SK-N-SH (cell line): ENCODE results near the gene ZCCHC17. TPM values are rescaled to one million over a fixed set of nuclear protein-coding genes. Genes with fewer than 3 reads are reported as not detected.
"Not testable (repeated sequence)": the region's sequence is repeated elsewhere in the genome, so short reads cannot be mapped to it uniquely, and the experiment has no call there.

Experiments
- CTCF ChIA-PET: fragments of 300-600, 350-600 bp; formaldehyde crosslinking; extraction: SDS; loops from one replicate; lab custom pipeline; 2021; lab: Yijun Ruan, JAX
- POLR2A ChIA-PET: fragments of 350-600 bp; sonication (Branson Sonifier 250); formaldehyde crosslinking; extraction: SDS; loops from one replicate; lab custom pipeline; 2020; ENCODE audit warnings: antibody characterized with exemption, inconsistent platforms; lab: Yijun Ruan, JAX
- DNase-seq: peaks from one replicate; pipeline ENCODE4 v3.0.0; 2012
- H2AFZ ChIP-seq: fragments of 200-600 bp; sonication (generic); 2 replicates; pipeline ENCODE4 v1.8.1; 2016; ENCODE audit warnings: antibody characterized with exemption, mild to moderate bottlenecking, low read depth
- H3F3A ChIP-seq: fragments of 200-600 bp; sonication (generic); replicated peaks from 2 replicates; pipeline ENCODE3; 2016; ENCODE audit warnings: antibody characterized with exemption, mild to moderate bottlenecking; ENCODE audit not compliant: insufficient read depth
- H3K27ac ChIP-seq, 2 experiments: fragments of 200-500 bp in 1 of 2; fragments of 200-600 bp in 1 of 2; sonication (Bioruptor generic) in 1 of 2; sonication (generic), shearing (Covaris generic) in 1 of 2; 2 replicates each; pipeline versions ENCODE4 v1.5.1 to v1.6.1; 2014 to 2016; ENCODE audit warnings: low read depth in 2 of 2, inconsistent platforms in 1 of 2, low read length in 1 of 2, mild to moderate bottlenecking in 1 of 2, mixed read lengths in 1 of 2
- H3K27me3 ChIP-seq: fragments of 200-600 bp; sonication (generic), shearing (Covaris generic); 2 replicates; pipeline ENCODE4 v1.6.1; 2016; ENCODE audit warnings: mixed run types; ENCODE audit not compliant: insufficient read depth
- H3K36me3 ChIP-seq, 2 experiments: fragments of 200-500 bp in 1 of 2; fragments of 200-600 bp in 1 of 2; sonication (Bioruptor generic) in 1 of 2; sonication (generic) in 1 of 2; replicated peaks in 1 of 2; 2 replicates each; pipeline versions ENCODE3 to v1.5.1; 2014 to 2016; ENCODE audit warnings: low read length in 1 of 2, mild to moderate bottlenecking in 1 of 2; ENCODE audit not compliant: insufficient read depth in 2 of 2, control insufficient read depth in 1 of 2
- H3K4me1 ChIP-seq, 2 experiments: fragments of 200-500 bp in 1 of 2; fragments of 200-600 bp in 1 of 2; sonication (Bioruptor generic) in 1 of 2; sonication (generic), shearing (Covaris generic) in 1 of 2; 2 replicates each; pipeline versions ENCODE4 v1.5.1 to v1.6.1; 2014 to 2016; ENCODE audit warnings: low read depth in 1 of 2, low read length in 1 of 2, mixed run types in 1 of 2; ENCODE audit not compliant: insufficient read depth in 2 of 2, control insufficient read depth in 1 of 2
- H3K4me2 ChIP-seq: fragments of 200-600 bp; sonication (generic), shearing (Covaris generic); 2 replicates; pipeline ENCODE4 v1.6.1; 2017; ENCODE audit warnings: mixed run types
- H3K4me3 ChIP-seq, 2 experiments: fragments of 200-500 bp in 1 of 2; fragments of 200-600 bp in 1 of 2; sonication (Bioruptor generic) in 1 of 2; sonication (generic), shearing (Covaris generic) in 1 of 2; 2 replicates each; pipeline versions ENCODE4 v1.5.1 to v1.8.1; 2014 to 2016; ENCODE audit warnings: low read depth in 2 of 2, inconsistent platforms in 1 of 2, low read length in 1 of 2, mild to moderate bottlenecking in 1 of 2, mixed read lengths in 1 of 2, moderate library complexity in 1 of 2
- H3K79me2 ChIP-seq: fragments of 200-600 bp; sonication (generic); 2 replicates; pipeline ENCODE4 v1.8.1; 2017; ENCODE audit warnings: mild to moderate bottlenecking; ENCODE audit not compliant: insufficient read depth
- H3K9ac ChIP-seq: fragments of 200-600 bp; sonication (generic); 2 replicates; pipeline ENCODE4 v1.6.1; 2017; ENCODE audit warnings: mixed run types
- H3K9me2 ChIP-seq: fragments of 200-600 bp; sonication (generic); 2 replicates; pipeline ENCODE4 v1.6.1; 2017; ENCODE audit warnings: mixed run types
- H3K9me3 ChIP-seq: fragments of 200-600 bp; sonication (generic); 2 replicates; pipeline ENCODE4 v1.6.1; 2017; ENCODE audit warnings: mixed run types, mild to moderate bottlenecking, moderate library complexity
- H4K20me1 ChIP-seq: fragments of 200-600 bp; sonication (generic); 2 replicates; pipeline ENCODE4 v1.6.1; 2017; ENCODE audit warnings: mild to moderate bottlenecking, mixed run types; ENCODE audit not compliant: insufficient read depth
- CHD2 ChIP-seq: fragments of 150-350 bp; IDR thresholded peaks from 2 replicates; pipeline ENCODE4 v1.6.1; 2018; ENCODE audit warnings: low read length; ENCODE audit not compliant: partially characterized antibody
- CTCF ChIP-seq: fragments of 200-600 bp; sonication (generic); IDR thresholded peaks from 2 replicates; pipeline ENCODE4 v1.6.1; 2017; ENCODE audit warnings: antibody characterized with exemption, mild to moderate bottlenecking, moderate library complexity
- FOXJ3 ChIP-seq: sonication (generic); formaldehyde crosslinking; IDR thresholded peaks from 2 replicates; pipeline ENCODE4 v1.5.1; 2020; ENCODE audit warnings: mild to moderate bottlenecking, missing genetic modification reagents
- FOXM1 ChIP-seq: IDR thresholded peaks from 2 replicates; pipeline ENCODE4 v1.4.0; 2012; ENCODE audit warnings: low read depth, mild to moderate bottlenecking
- GATA2 ChIP-seq: sonication (generic); formaldehyde crosslinking; IDR thresholded peaks from 2 replicates; pipeline ENCODE4 v1.5.0; 2020; ENCODE audit warnings: mild to moderate bottlenecking, missing genetic modification reagents
- MXI1 ChIP-seq: IDR thresholded peaks from 2 replicates; pipeline ENCODE4 v1.6.1; 2012; ENCODE audit warnings: mild to moderate bottlenecking, low read depth, low read length, improper control_type of control experiment
- POLR2AphosphoS5 ChIP-seq: IDR thresholded peaks from 2 replicates; pipeline ENCODE4 v1.6.1; 2012; ENCODE audit warnings: low read depth, low read length
- RFX5 ChIP-seq: IDR thresholded peaks from 2 replicates; pipeline ENCODE4 v1.6.1; 2012; ENCODE audit warnings: mild to moderate bottlenecking, improper control_type of control experiment, low read length
- SMC3 ChIP-seq: IDR thresholded peaks from 2 replicates; pipeline ENCODE4 v1.6.1; 2012; ENCODE audit warnings: low read depth, low read length, improper control_type of control experiment
- TCF12 ChIP-seq: IDR thresholded peaks from 2 replicates; pipeline ENCODE4 v1.4.0; 2012
- USF2 ChIP-seq: fragments of 150-350 bp; IDR thresholded peaks from 2 replicates; pipeline ENCODE4 v1.6.1; 2017; ENCODE audit warnings: antibody characterized with exemption, low read length, low read depth, borderline replicate concordance
- WGBS: methylation state at CpG from one replicate; pipeline ENCODE4 v1.1.6; 2017; ENCODE audit warnings: low lambda C conversion rate; 5-methylcytosine and 5-hydroxymethylcytosine counted together
- polyA plus RNA-seq, 3 experiments: library from polyadenylated mRNA; depleted of rRNA; stranded (reverse); fragments of >200 nt; gene quantifications; 2 replicates each; pipeline ENCODE4 v1.2.3, GENCODE V29; 2012

The ZCCHC17 gene
- polyA plus RNA-seq, 1 of the 3 experiments (the other 2 are of a cell fraction): 25.8 TPM

- ChIA-PET POLR2A (no interaction called here), CTCF (interaction anchor here (1.6 to 3.9 kb wide), 2 partner anchors 77 to 287 kb away, joined by 3 to 27 read pairs; no protein-coding TSS in a partner anchor)
- Histone ChIP-seq H3K4me3 (no peak overlapping the region), H3K4me2 (no peak overlapping the region), H3K4me1 (no peaks in the 10 kb centered on the region), H3K27ac (no peak overlapping the region), H3K36me3 (peaks cover 59 to 83% of the 10 kb centered on the region in 2 experiments), H3K9me2 (no peaks in the 10 kb centered on the region), H2AFZ (no peak overlapping the region), H3F3A (no peaks in the 10 kb centered on the region), H3K79me2 (no peaks in the 10 kb centered on the region), H3K9ac (no peak overlapping the region), H3K9me3 (no peaks in the 10 kb centered on the region), H3K27me3 (no peaks in the 10 kb centered on the region), H4K20me1 (no peaks in the 10 kb centered on the region)
- WGBS: 89% methylated on average over 3 of the region's 3 CpGs
- DNase-seq: no peak
- TF ChIP-seq FOXJ3 (CRISPR knock-in tag): no peak
- no peak for TF ChIP-seq POLR2AphosphoS5
- no peak for TF ChIP-seq RFX5
- no peak for TF ChIP-seq MXI1
- TF ChIP-seq CHD2: no peak
- no peak for TF ChIP-seq CTCF
- TF ChIP-seq USF2: no peak
- TF ChIP-seq TCF12: no peak
- TF ChIP-seq GATA2: no peak
- no peak for TF ChIP-seq FOXM1
- no peak for TF ChIP-seq SMC3
Observed at GRCh38 chr1:31261916-31262315, 34.9 kb upstream of the ZCCHC17 start.

- POLR2A ChIA-PET, H3K9me3 ChIP-seq, H3K4me2 ChIP-seq, H3K9me2 ChIP-seq, H3K4me3 ChIP-seq, H2AFZ ChIP-seq, H3K79me2 ChIP-seq, H3F3A ChIP-seq, H3K4me1 ChIP-seq, H3K27ac ChIP-seq, DNase-seq, H3K27me3 ChIP-seq, H4K20me1 ChIP-seq, H3K9ac ChIP-seq: not testable (repeated sequence)
- H3K36me3 ChIP-seq: peaks cover 63 to 85% of the 10 kb centered on the region in 2 experiments
- WGBS: 94% methylated on average over 5 of the region's 5 CpGs
- CTCF ChIA-PET: interaction anchor here (3.9 kb wide), 1 partner anchor 78 kb away, joined by 27 read pairs; no protein-coding TSS in a partner anchor
Observed at GRCh38 chr1:31262393-31262792, 34.4 kb upstream of the ZCCHC17 start.
